NCI-H82 treated with DMSO at 0.1 percent for 48 hours (cell line): ENCODE measurements around the gene RASGEF1C.

Experiments used
- DNase-seq: peaks from one replicate; lab custom pipeline; 2025; ENCODE audit not compliant: unreplicated experiment; lab: John Stamatoyannopoulos, UW

Gene RASGEF1C

DNA sequence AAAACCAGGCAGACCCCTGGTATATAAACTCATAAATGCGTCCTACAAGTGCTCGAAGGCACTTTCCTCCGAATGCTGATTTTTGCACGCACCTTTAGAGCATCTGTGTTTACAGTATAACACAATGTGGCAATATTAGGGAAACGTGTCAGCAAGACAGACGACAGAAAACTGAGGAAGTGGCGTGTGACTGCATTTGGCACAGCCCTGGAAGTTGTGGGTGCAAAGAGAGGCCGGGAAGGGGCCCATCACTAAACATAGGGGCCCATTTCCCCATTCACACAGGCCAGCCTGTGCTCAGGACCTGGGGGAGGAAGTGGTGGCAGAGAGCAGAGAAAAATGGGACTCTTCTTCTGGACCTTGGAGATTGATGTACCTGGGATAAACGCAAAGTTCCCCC, 48.2 kb downstream of the RASGEF1C start:
- no peak for DNase-seq

DNA sequence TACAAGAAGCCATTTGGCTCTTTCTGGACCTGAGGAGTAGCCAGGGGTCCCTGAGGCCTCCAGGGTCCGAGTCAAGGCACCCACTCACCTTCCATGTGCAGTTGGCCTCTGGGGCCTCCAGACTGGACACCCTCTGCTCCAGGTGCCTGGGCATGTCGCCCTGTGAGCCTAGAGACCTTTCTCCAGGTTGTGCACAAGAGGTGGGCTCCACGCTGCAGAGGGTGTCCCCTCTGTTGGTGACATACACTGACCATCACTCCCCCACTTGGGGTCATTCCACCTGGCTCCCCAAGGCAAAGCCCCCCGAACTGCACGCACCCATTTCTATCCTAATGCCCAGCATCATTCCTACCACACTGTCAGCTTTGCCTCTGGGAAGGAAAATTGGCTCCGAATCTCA, 48.8 kb downstream of the RASGEF1C start:
- no peak for DNase-seq

DNA sequence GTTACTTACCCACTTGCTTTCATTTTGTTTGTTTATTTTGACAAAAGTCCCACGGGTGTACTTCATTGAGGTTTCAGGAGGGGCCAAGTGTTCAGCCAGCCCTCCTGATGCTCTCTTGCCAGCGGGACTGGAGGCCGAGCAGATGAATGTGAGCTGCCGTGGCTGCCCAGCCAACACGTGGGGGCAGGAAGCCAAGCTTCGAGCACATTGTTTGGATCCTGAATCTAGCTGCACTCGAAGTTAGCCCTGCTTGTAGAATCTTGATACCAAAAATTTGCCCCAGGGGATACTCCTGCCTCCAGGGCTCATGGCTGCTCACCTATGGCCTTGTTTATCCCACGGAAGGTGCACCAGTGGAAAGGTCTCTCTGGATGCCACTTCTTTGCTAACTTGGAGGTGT, 49.3 kb downstream of the RASGEF1C start:
- DNase-seq: no peak

DNA sequence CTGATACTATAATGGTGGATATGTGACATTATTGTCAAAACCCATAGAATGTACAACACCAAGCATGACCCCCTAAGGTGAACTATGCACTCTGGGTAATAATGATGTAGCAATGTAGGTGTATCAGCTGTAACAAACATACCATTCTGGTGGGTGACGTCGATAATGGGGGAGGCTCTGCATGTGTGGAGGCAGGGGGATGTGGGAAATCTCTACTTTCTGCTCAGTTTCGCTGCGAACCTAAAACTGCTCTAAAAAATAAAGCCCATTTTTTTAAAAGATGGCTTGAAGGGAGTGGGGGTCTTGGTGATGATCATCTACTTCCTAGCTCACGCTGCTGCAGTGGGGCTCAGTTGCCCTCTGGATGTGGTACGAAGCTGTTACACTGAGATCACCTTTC, 51.1 kb downstream of the RASGEF1C start:
- DNase-seq: no peak

DNA sequence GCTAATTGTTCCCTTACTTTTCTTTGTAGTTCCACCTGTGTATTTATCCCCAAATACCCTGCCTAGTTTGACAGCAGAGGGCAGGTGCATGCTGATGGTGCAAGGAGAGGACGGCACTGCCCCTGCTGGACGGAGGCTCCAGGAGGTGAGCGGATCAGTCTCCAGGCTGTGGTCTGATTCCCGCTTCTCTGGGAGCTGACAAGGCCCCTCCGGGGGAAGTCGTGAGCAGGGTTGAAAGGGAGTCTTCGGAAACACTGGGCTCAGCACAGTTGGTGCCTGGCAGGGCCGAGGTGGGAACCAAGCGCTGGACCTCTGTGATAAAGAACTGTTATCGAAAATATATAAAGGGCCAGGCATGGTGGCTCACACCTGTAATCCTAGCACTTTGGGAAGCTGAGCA, 52.9 kb downstream of the RASGEF1C start:
- no peak for DNase-seq

DNA sequence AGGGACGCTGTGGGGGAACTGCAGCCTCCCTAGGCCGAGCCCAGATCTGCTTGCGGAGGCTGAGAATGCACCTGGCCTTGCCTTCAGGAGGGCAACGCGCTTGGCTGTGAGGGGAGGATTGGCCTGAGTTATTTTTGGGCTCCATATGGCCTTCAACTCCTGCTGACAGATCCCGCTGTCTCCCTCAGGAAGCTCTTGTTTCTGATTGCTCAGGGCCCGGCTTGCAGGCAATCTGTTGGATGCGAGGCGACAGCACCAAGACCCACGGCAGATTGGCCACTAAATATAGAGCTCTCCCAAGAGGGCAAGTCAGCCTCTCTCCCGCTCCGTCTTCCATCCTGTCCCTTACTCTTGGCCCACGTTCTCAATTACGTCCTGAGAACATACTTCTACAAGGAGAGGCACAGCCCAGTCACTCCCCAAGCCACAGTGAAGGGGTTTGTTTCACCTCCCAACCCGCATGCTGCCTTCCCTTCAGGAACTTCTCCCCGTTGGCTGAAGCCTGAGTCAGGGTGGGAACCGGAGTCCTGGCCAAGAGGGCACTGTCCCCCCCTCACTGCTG, 53.6 kb downstream of the RASGEF1C start:
- DNase-seq: peak; percentile 51

DNA sequence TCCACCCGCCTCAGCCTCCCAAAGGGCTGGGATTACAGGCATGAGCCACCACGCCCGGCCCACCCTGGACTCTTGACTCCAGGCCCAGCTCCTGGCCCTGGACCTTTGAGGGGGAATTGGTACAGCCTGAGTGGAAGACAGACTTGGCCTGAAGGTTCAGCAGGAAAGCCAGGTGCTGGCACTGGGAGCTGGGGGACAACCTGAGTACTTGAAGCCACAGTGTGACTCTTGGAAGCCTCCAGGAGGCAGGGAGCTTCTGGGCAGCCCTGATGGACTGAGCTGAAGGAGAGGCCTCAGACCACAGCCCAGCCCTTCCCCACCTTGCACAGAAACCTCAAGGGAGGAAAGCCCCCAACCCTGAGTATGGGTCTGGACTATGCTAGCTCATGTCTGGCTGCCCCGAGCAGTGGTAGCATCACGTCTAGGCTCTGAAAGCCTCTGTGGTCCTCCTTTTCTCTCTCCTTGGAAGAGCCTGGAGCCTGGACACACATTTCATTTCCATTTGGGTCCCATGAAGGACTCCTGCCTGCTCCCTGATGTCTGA, 54.1 kb downstream of the RASGEF1C start:
- DNase-seq: no peak

DNA sequence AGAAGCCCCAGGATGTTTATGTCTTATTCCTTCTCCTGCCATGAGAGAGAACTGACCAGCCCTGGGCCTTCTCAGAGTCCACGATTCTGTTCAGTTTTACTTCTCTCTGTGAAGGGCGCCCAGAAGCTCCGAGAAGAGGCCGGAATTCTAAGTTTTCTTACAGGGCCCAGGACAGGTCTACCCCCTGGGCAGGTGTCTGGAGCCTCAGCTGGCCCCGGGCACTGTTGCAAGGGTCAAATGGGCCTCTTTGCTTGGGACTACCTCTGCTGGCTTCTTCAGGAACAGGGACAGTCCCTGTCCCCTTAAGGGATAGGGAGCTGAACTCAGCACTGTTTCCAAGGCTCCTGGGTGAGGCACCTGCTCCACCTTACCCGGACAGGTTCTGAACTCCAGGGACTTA, 55.0 kb downstream of the RASGEF1C start:
- DNase-seq: no peak

DNA sequence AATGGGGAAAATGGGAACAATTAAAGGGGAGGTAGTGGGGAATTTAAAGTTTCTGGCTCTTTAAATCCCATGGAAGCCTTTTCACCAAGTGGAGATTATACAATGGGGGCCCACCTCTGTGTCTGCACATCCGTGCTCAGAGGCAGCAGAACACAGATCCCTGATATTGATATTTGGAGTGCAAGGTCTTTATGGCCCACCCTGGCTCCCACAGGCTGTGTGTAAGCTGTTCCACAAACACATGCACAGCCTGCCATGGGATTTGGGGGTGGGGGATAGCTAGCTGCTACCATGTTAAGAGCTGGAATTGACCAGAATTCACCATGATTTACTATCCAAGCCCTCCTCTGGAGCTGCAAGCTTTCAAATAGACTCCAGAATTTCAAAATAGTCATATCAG, 55.9 kb downstream of the RASGEF1C start:
- no peak for DNase-seq

DNA sequence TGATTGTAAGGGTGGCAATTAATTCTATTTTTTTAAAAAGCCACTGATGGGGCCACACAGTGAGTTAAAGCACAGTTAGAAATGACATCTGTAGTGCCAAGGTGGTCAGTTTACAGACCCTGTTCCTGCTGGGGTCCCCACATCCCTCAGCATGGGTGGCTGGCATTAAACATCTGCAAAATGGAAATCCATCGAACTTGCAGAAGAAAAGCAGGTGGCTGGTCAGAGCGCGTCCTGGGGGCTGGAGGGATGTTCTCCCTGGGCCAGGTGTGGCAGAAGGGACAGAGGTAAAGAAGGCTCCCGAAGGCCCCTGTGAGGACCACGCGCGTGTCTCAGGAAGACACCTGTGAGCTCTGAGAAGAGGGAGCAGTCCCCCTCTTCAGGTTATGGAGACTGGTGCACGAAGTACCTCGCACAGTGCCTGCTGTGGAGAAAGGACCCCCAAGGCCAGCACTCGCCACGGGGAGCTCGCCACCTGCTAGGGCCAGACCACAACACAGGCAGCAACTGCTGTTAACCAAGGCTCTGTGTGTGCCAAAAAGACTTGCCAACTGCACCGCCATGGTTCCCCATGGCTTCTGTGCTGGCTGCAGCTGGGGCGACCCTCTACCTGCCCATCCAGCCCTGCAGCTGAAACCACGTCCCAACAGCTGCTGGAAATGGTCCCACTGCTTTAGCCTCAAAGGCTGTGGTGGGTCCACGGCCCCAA, 65.2 kb downstream of the RASGEF1C start:
- no peak for DNase-seq

DNA sequence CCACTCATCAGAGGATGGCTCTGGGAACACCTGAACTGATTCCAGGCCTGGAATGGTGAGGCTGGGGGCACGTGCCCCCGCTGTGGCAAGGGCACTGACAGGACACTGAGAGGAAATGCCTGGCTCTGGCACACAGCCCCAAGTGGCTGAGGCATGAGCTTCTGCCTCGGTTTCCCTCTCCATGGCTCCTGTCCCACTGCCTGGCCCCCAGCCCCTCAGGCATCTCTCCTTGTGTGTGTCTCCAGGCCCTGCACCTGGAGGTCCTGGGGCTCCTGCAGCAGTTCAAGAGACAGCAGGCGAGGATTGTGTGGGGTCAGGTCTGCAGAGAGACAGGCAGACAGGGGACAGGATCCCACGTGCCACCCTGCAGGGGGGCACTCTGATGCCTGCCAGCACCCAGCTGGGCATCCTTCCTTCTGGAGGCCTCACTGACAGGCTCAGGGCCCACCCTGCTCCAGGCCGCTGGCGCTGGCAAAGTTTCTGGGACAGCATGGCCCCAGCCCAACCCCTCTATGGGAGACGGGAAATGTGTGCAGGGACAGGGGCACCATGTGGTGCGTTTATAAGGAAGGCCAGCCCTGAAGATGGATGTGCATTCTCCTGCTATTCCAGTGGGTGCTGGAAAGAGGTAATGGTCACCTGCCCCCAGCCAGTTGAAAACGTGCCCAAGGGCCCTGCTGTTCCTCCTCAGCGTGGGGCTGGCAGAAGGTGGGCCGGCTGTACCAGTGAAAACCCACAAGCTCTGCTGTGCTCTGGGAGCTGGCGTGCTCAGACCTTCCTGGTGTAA, 66.0 kb downstream of the RASGEF1C start:
- DNase-seq: no peak

DNA sequence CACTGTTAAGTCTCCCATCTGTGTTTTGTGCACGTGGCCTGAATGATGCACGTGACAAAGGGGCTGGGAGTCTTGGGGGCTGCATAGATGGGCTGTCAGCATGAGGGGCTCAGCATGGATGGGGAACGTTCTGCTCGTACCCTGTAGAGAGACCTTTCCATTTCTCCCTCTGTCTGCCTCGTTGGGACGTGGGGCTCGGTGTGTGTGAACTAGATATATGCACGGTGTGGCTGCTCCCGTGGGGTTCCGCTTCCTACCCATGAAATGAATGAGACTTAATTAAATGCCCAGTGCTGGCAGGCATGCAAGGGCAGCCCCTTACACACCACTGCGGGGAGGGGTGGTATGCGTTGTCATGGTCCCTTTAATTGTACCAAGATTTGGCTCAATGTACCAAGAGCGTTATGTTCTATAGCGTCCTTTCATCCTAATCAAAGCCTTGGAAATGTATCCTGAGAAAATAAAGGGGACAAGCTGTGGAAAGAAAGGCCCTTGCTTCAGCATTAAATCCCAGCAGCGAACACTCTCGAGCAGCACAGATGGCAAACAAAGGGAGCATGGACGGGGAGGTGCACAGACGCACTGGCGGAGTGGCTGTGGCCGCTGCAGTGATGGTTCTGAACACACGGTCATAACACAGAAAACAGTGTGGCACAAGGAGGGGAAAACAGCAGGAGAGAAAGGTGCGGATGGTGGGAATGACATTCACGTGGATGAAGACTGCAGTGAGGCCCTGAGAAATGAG, 66.8 kb downstream of the RASGEF1C start:
- DNase-seq: no peak

DNA sequence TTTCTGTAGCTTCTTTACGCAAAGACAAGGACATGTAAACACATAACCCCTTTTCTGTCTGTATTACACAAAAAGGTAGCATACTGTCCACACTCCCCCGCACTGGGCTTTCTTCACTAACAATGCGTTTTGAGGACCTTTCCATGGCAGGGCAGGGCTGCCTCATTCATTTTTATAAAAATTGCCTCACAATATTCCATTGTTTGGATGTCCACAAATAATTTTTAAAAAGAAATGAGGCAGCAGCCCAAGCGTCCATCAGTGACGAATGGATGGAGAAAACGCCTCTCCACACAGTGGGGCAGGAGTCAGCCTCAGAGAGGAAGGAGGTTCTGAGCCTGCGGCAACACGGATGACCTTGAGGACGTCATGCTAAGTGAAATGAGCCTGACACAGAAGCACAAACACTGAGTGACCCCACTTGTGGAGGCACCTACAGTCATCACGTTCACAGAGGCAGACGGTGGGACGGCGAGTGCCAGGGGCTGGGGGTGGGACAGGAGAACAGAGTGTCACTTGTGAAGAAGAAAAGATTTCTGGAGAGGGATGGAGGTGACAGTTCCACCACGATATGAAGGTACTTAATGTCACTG, 67.8 kb downstream of the RASGEF1C start:
- DNase-seq: no peak

DNA sequence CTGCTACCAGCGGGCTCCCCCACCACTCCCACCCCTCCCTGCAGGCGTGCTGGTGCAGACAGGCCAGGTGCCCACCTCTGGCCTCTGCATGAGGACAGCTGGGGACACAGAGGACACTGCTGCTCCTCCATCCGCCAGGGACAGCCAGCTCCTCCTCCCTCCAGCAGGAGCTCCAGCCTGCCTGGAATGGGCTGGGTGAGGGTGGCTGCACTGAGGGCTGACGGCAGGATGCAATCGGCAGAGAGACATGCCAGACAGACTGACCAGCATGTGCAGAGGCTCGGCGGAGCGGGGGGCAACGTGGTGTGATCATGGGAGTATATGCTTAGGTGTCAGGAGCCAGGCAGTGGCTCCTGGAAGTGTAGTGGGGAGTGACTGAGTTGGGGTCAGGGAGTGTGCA, 68.4 kb downstream of the RASGEF1C start:
- DNase-seq: no peak

DNA sequence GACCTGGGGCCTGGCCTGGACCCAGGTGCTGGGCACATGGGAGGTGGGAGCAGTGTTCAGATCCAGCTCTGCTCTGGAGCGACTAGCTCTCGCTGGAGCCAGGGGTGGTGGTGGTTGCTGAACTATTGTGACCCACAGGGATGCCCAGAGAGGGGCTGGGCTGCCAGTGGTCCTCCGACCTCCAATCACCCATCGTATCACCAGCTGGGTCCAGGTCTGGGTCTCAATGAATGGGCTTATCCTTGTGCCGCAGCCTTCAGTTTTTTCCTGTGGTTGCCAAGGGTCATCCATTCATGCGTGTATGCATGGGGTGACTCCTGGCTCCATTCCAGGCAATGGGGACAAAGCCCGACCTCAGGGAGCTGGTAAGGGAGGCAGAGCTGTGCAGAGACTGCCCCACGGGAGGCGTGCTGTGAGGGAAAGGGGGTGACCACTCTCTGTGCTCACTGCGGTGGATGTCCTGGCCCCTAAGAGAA, 68.9 kb downstream of the RASGEF1C start:
- DNase-seq: no peak

DNA sequence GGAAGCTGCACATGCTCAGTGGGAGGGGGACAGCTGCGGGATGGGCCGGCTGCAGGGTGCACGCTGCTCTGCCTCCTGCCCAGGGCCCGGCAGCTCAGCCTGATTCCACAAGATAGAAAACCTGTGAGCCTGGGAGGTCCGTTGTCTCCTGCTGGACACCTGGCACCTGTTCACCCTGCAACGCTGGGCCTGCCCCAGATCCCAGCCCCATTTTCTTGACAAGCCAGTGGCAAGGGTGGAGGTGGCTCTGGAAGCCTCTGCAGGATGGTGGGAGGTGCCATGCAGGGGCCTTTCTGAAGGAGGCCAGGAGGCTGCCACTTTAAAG, 69.3 kb downstream of the RASGEF1C start:
- DNase-seq: no peak

DNA sequence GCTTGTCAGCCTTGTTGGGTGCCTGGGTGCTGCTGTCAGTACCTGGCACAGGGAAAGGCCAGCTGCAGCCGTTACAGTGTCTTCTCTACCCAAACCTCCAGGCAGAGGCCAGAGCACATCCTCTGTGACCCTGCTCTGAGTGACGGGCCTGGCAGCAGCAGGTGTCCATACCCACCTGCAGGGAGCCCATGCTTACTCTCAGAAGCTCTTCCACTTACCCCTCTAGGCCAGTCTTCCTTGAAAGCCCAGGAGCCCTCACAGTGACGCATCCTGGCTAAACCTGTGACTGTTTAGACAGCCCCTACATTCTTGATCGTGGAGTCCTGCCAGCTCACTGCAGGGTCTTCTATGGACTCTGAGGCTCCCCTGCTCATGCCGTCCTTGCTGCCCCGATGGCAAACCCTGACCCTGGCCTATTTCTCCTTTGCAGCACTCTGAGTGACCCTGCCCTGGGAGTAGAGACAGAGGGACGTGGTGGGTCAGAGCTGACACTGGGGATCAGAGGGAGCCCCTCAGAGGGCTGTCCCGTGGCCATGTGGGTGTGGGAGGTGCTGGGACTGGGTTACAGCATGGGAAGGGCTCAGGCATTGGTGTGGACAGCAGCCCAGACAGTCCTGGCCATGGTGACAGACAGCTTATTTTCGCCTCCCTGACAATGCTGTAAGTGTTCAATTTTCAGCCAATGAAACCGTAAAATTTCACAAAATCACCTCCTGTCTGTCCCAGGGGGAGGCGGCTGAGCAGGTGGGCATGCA, 69.9 kb downstream of the RASGEF1C start:
- no peak for DNase-seq

DNA sequence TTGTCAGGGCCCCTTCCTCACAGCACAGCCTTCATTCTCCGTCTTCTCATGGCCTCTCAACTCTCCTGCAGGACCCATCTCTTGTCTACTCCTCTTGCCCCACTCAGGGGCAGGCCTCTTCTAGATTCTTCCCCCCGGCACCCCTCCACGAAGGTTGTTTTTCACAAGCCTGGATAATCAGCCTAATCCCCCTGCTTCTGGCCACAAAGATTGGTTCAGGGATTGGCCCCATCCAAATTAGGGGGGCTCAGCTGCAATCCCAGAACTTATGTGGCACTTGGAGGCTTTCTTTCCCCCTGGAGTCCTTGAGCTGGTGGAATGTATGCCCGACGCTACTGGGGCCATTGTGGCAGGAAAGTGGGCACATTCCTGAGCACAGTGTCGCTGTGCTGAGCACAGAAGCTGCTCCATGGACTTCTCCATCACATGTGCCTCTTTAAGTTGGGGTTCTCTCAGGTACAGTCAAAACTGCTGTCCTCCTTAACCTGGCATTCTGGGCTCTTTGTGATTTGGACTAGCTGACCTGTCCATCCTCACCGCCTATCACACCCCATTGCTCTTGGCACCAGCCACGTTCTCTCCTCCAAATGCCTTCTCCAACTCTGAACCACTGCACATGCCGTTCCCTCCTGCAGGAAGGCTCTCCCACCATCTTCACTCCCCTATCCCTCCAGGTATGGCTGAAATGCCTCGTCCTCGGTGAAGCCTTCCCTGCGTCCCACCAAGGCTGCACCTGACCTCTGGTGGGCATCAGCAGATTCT, 70.6 kb downstream of the RASGEF1C start:
- no peak for DNase-seq

DNA sequence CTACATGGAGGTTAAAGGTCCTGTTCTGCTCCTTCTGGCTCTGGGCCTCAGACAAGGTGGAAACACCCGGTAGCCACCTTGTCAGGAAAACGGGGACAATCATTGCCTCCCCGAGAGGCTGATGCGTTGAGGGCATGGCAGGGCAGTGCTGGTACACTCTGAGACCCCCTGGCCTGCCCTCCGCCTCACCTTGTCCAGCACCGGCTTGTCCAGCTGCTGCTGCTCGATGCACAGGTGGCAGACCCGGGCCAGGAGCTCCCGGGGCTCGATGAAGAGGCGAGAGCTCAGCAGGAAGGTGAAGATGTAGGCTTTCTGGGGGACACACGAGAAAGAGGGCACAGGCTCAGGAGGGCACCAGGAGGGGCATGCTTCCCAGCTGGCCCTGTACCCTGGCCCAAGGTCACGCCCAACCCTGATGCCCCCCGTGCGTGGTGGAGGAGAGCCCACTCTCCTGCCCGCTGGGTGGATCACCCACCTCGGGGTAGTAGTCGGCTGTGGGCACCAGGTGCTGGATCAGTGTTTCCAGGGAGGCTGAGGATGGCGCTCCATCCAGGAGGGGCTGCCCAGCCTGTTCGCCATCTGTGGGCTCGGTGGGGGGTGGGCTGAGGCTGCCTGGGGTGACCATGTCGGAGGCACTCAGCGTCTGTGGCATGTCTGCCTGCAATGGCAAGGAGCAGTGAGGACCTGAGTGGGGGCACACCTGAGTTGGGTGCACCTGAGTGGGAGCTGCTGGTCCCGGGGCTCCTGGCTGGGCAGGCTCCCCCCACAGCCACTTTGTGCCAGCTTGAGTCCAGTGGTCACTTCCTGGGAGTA, 71.4 kb downstream of the RASGEF1C start:
- no peak for DNase-seq
